ENCODE measurements around the gene SCG3. TPM values are rescaled to one million over a fixed set of nuclear protein-coding genes. Genes with fewer than 3 reads are reported as not detected.

Gene SCG3
- total RNA-seq, 1 experiment from 2014 or later: 22.7 TPM

DNA sequence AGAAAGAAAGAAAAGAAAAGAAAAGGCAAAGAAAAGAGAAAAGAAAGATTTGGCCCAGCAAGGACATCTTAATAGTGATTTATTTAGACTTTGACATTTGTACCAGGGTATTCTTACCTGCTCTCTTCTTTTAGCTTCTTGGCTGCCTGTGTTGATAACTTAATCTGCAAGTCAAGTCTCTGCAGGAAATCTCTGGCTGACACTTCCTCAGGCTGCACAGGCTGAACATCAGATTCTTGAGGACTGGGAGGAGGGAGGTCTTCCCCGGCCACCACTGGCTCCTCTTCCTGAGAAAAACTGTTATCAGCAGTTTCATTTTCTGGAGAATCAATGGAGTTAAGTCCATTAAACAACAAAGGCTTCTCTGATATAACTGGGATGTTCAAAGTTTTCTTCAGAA, 43.4 kb downstream of the SCG3 start:
- Histone ChIP-seq H2AK5ac (ENCODE audit: insufficient read length, low read length) (no peak overlapping the region), H4K5ac (ENCODE audit: insufficient read length, low read depth, low read length) (no peak overlapping the region), H2BK15ac (ENCODE audit: low read depth, low read length) (no peak overlapping the region), H3K27me3 (ENCODE audit: insufficient read depth, low read length) (no peaks in the 10 kb centered on the region), H3K18ac (ENCODE audit: insufficient read length, low read depth, low read length) (no peak overlapping the region), H3K4me2 (ENCODE audit: insufficient read depth, insufficient read length, low read length) (no peak overlapping the region), H2BK12ac (ENCODE audit: insufficient read length, low read depth, low read length) (no peak overlapping the region), H3K23ac (ENCODE audit: insufficient read length, low read depth, low read length) (no peak overlapping the region), H3K4ac (ENCODE audit: low read depth, low read length) (no peak overlapping the region), H3K27ac (ENCODE audit: insufficient read length, low read depth, low read length) (no peak overlapping the region), H2BK5ac (ENCODE audit: insufficient read length, low read length) (no peak overlapping the region), H4K91ac (ENCODE audit: insufficient read length, low read depth, low read length) (no peak overlapping the region), H2BK20ac (ENCODE audit: low read depth, low read length, poor library complexity, severe bottlenecking) (no peak overlapping the region), H4K20me1 (ENCODE audit: control insufficient read depth, insufficient read depth, insufficient read length) (no peaks in the 10 kb centered on the region), H4K8ac (replicated peaks; ENCODE audit: insufficient read length, low read depth, low read length) (no peak overlapping the region), H3K79me1 (ENCODE audit: insufficient read depth, low read depth, low read length, poor library complexity, severe bottlenecking) (no peaks in the 10 kb centered on the region), H3K4me1 (ENCODE audit: insufficient read depth, low read length) (peaks cover 7% of the 10 kb centered on the region; the same call in 1 of the 2 replicates), H3K9ac (ENCODE audit: extremely low read depth, insufficient read length, low read length) (no peak overlapping the region), H2BK120ac (ENCODE audit: low read depth, low read length, poor library complexity, severe bottlenecking) (no peak overlapping the region), H3T11ph (ENCODE audit: low read length) (no peak overlapping the region), H3K14ac (ENCODE audit: insufficient read depth, low read length) (no peak overlapping the region), H3K9me3 (ENCODE audit: control insufficient read depth, low read depth, low read length) (no peaks in the 10 kb centered on the region), H3K79me2 (ENCODE audit: insufficient read depth, low read length) (no peaks in the 10 kb centered on the region), H3K23me2 (ENCODE audit: insufficient read length, low read depth, low read length, poor library complexity, severe bottlenecking) (no peaks in the 10 kb centered on the region), H3K56ac (ENCODE audit: insufficient read length, low read depth, low read length) (no peak overlapping the region), H2AFZ (ENCODE audit: low read length) (no peak overlapping the region)
- WGBS (ENCODE audit: extremely low coverage, insufficient read length, low lambda C conversion rate): no CpG with 5 or more reads among the region's 1 CpG
- TF ChIP-seq, protein P1, sequence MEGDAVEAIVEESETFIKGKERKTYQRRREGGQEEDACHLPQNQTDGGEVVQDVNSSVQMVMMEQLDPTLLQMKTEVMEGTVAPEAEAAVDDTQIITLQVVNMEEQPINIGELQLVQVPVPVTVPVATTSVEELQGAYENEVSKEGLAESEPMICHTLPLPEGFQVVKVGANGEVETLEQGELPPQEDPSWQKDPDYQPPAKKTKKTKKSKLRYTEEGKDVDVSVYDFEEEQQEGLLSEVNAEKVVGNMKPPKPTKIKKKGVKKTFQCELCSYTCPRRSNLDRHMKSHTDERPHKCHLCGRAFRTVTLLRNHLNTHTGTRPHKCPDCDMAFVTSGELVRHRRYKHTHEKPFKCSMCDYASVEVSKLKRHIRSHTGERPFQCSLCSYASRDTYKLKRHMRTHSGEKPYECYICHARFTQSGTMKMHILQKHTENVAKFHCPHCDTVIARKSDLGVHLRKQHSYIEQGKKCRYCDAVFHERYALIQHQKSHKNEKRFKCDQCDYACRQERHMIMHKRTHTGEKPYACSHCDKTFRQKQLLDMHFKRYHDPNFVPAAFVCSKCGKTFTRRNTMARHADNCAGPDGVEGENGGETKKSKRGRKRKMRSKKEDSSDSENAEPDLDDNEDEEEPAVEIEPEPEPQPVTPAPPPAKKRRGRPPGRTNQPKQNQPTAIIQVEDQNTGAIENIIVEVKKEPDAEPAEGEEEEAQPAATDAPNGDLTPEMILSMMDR (conservative IDR thresholded peaks at IDR 0.05): no peak
- peaks cover 5% of the 10 kb centered on the region; the same call in 1 of the 2 replicates for H3K27me3 Mint-ChIP-seq (ENCODE audit: low read depth)
- H3K27ac Mint-ChIP-seq: no peak overlapping the region
- peaks cover 0 to 5% (median 2%) of the 10 kb centered on the region in 3 experiments; a peak in 4 of 7 replicates for H3K36me3 Mint-ChIP-seq (ENCODE audit: insufficient read depth in 1 of 3, low read depth in 3 of 3)
- no peaks in the 10 kb centered on the region for H3K9me3 Mint-ChIP-seq
- H3K4me1 Mint-ChIP-seq: peaks cover 27% of the 10 kb centered on the region in 2 experiments
- DNase-seq: no peak
- no peak overlapping the region for H3K4me3 Mint-ChIP-seq
